Stimulated activated naive CD8-positive, alpha-beta T cell treated with anti-CD3 and anti-CD28 coated beads, Interleukin-15, amount 100 ng/mL, for 72 hours (primary cell): ENCODE results near the gene ZC3H15.
A peak's percentile ranks its signal among the peaks of the same experiment; 100 is the strongest.
"Not testable (repeated sequence)": the region's sequence is repeated elsewhere in the genome, so short reads cannot be mapped to it uniquely, and the experiment has no call there.

Experiments used
- ATAC-seq: fragments of 150-1000 bp; cut with Tn5 transposase; 2 replicates; pipeline ENCODE4 v1.10.0; 2021; ENCODE audit warnings: mild to moderate bottlenecking, moderate library complexity
- DNase-seq, 2 donors: peaks; one replicate each; pipeline ENCODE4 v3.0.0; 2021 to 2022
- H3K27ac Mint-ChIP-seq, 2 donors: one replicate each; pipeline ENCODE4 v1.8.0; 2022; ENCODE audit warnings: mild to moderate bottlenecking in 2 of 2, mixed read lengths in 2 of 2, moderate library complexity in 2 of 2
- H3K27me3 Mint-ChIP-seq: one replicate; pipeline ENCODE4 v1.8.0; 2022; ENCODE audit warnings: mixed read lengths
- H3K4me1 Mint-ChIP-seq: one replicate; pipeline ENCODE4 v1.8.0; 2022; ENCODE audit warnings: mild to moderate bottlenecking, mixed read lengths
- H3K4me3 Mint-ChIP-seq, 2 donors: one replicate each; pipeline ENCODE4 v1.8.0; 2022; ENCODE audit warnings: mild to moderate bottlenecking in 2 of 2, mixed read lengths in 2 of 2, moderate library complexity in 1 of 2
- H3K9me3 Mint-ChIP-seq, 2 donors: one replicate each; pipeline ENCODE4 v1.8.0; 2022; ENCODE audit warnings: mixed read lengths in 2 of 2

ZC3H15 gene

GRCh38 chr2:186485871-186486650, at the start of gene ZC3H15:
TSS of gene ZC3H15 (plus strand) at chr2:186486260. CDS start at chr2:186486383, 123 bp downstream.
- no peaks in the 10 kb centered on the region for H3K9me3 Mint-ChIP-seq
- peak within 1 kb of the TSS; percentile 93 to 95 for H3K4me3 Mint-ChIP-seq
- DNase-seq (peak; percentile 93 to 96), ATAC-seq (peak; percentile 94)
- H3K4me1 Mint-ChIP-seq = peaks cover 57% of the 10 kb centered on the region
- peak within 1 kb of the TSS; percentile 98 to 100 for H3K27ac Mint-ChIP-seq
- H3K27me3 Mint-ChIP-seq = no peaks in the 10 kb centered on the region

DNA sequence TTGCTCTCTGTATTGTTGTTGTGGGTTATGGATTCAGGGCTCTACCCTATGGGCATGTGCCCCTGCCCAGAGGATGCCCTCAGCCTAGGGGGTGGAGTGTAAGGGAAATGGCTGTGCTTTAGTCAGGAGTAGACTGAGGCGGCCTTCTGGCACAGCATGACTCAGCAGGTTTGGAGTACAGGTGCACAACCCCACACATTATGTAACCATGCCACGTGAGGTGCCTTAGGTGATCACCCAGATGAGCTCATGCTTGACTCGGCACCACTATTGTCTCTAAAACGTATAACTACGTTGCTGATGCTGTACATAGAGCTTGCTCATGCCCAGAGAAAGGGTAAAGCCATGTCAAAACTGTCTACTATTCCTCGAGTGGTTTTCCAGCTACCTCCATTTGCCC, 48.3 kb upstream of the ZC3H15 start:
- ATAC-seq = no peak
- Mint-ChIP-seq H3K27ac (no peak overlapping the region), H3K9me3 (peaks cover 6 to 33% of the 10 kb centered on the region in 2 donors), H3K27me3 (no peaks in the 10 kb centered on the region), H3K4me3 (no peak overlapping the region), H3K4me1 (no peaks in the 10 kb centered on the region)
- DNase-seq = no peak

- not testable (repeated sequence) for H3K4me3 Mint-ChIP-seq, ATAC-seq, H3K27me3 Mint-ChIP-seq, H3K27ac Mint-ChIP-seq, DNase-seq, H3K4me1 Mint-ChIP-seq
- peaks cover 6 to 33% of the 10 kb centered on the region in 2 donors for H3K9me3 Mint-ChIP-seq
Measured at GRCh38 chr2:186439673-186440095, 46.4 kb upstream of the ZC3H15 start.

- Mint-ChIP-seq H3K27me3 (no peaks in the 10 kb centered on the region), H3K4me1 (no peaks in the 10 kb centered on the region), H3K9me3 (peaks cover 6 to 33% of the 10 kb centered on the region in 2 donors), H3K27ac (no peak overlapping the region), H3K4me3 (no peak overlapping the region)
- no peak for DNase-seq
- ATAC-seq = no peak
Measured at GRCh38 chr2:186440506-186440905, 45.6 kb upstream of the ZC3H15 start.

GRCh38 chr2:186442885-186443284, 43.2 kb upstream of the ZC3H15 start:
- H3K9me3 Mint-ChIP-seq = peaks cover 6 to 25% of the 10 kb centered on the region in 2 donors
- no peaks in the 10 kb centered on the region for H3K27me3 Mint-ChIP-seq
- no peak for ATAC-seq
- no peak overlapping the region for H3K4me3 Mint-ChIP-seq
- no peak overlapping the region for H3K27ac Mint-ChIP-seq
- no peak for DNase-seq
- H3K4me1 Mint-ChIP-seq = no peaks in the 10 kb centered on the region

GRCh38 chr2:186443851-186444250, 42.2 kb upstream of the ZC3H15 start:
- H3K27ac Mint-ChIP-seq = no peak overlapping the region
- no peak for DNase-seq

DNA sequence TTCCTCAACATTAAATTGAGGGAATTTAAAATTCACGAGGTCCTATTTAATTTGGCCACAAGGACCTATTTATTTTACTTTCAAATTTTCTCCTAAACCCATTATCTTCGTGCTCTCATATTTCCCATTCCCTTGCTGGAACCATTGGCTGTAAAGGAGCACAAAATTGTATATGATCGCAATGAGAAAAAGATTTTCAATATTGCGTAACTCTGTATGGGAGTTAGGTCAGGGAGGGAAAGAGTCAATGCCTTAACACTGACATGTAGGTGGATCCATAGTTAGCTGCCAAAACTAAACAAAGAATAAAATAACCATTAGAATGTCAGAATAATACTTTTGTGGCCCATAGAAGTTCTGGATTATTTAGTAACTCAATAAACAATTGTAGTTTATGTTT, 40.6 kb upstream of the ZC3H15 start:
- Mint-ChIP-seq H3K9me3 (peaks cover 0 to 4% of the 10 kb centered on the region in 2 donors), H3K4me3 (no peak overlapping the region), H3K27me3 (no peaks in the 10 kb centered on the region), H3K27ac (no peak overlapping the region), H3K4me1 (no peaks in the 10 kb centered on the region)
- ATAC-seq (no peak), DNase-seq (no peak)

More at GRCh38 chr2:186443851-186444250, 42.2 kb upstream of the ZC3H15 start:
- Mint-ChIP-seq H3K4me3 (no peak overlapping the region), H3K9me3 (peaks cover 3 to 16% of the 10 kb centered on the region in 2 donors), H3K4me1 (no peaks in the 10 kb centered on the region), H3K27me3 (no peaks in the 10 kb centered on the region)
- ATAC-seq = no peak

DNA sequence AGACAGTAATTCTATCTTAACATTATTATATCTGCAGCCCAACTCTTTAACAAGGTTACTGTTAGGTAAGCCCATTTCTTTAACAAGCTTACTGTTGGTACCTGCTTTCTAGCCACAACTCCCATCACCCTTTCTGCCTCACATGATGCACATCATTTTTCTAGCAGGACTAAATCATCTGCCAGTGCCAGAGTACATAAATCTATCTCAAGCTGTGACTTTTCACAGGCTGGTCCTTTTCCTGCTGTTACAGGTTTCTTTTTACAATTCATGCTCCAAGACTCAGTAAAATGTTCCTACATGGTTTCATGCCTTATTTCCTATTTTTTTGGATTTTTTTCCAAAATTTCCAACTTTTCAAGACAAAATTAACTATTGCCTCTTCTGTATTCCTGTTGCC, 30.4 kb upstream of the ZC3H15 start:
- H3K4me3 Mint-ChIP-seq = no peak overlapping the region
- no peaks in the 10 kb centered on the region for H3K9me3 Mint-ChIP-seq
- H3K27ac Mint-ChIP-seq = no peak overlapping the region
- no peaks in the 10 kb centered on the region for H3K4me1 Mint-ChIP-seq
- DNase-seq (no peak), ATAC-seq (no peak)
- no peaks in the 10 kb centered on the region for H3K27me3 Mint-ChIP-seq

DNA sequence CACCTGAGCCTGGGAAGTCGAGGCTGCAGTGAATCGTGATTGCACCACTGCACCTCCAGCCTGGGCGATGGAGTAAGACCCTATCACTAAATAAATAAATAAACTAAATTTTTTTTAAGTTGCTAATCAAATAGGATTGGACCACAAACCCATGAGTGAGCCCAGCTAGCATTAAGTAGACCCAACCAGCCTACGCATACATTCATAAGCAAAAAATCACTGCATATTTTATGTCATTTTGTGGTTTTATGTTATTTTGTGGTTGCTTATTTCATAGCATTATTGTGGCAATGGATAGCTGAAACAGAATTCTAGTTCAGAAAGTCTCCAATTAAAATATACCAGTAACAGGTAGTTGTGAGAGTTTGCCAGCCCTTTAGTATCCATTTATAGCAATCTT, 29.1 kb upstream of the ZC3H15 start:
- H3K27me3 Mint-ChIP-seq = no peaks in the 10 kb centered on the region
- H3K9me3 Mint-ChIP-seq = no peaks in the 10 kb centered on the region
- ATAC-seq = no peak
- DNase-seq = no peak
- no peak overlapping the region for H3K4me3 Mint-ChIP-seq
- no peak overlapping the region for H3K27ac Mint-ChIP-seq
- H3K4me1 Mint-ChIP-seq = no peaks in the 10 kb centered on the region

GRCh38 chr2:186457908-186458307, 28.2 kb upstream of the ZC3H15 start:
- peaks cover 2% of the 10 kb centered on the region for H3K4me1 Mint-ChIP-seq
- no peak overlapping the region for H3K4me3 Mint-ChIP-seq
- no peaks in the 10 kb centered on the region for H3K27me3 Mint-ChIP-seq
- DNase-seq (no peak), ATAC-seq (no peak)
- no peaks in the 10 kb centered on the region for H3K9me3 Mint-ChIP-seq
- no peak overlapping the region for H3K27ac Mint-ChIP-seq

DNA sequence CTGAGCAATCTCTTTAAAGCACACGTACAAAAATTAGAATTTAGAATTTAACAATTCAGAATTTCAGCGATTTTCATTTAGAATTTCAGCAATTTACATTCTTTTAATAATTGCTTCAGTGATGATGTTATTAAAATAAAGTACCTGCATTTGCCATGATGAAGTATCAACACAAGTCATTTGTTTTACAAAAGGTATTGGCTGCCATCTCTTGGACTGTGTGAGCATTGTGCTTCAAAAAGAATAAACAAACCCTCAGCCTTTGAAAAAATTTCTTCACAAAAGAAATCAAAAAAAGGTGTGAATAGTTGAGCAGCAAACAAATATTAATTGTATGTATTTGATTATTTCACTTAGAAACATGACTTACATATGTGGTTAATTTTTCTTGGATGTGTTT, 27.1 kb upstream of the ZC3H15 start:
- ATAC-seq (no peak), DNase-seq (no peak)
- Mint-ChIP-seq H3K4me1 (peaks cover 7% of the 10 kb centered on the region), H3K4me3 (no peak overlapping the region), H3K9me3 (no peaks in the 10 kb centered on the region), H3K27ac (no peak overlapping the region), H3K27me3 (no peaks in the 10 kb centered on the region)

GRCh38 chr2:186460465-186460864, 25.6 kb upstream of the ZC3H15 start:
- ATAC-seq = no peak
- Mint-ChIP-seq H3K27ac (no peak overlapping the region), H3K9me3 (no peaks in the 10 kb centered on the region), H3K4me3 (no peak overlapping the region), H3K4me1 (peaks cover 7% of the 10 kb centered on the region), H3K27me3 (no peaks in the 10 kb centered on the region)
- no peak for DNase-seq

DNA sequence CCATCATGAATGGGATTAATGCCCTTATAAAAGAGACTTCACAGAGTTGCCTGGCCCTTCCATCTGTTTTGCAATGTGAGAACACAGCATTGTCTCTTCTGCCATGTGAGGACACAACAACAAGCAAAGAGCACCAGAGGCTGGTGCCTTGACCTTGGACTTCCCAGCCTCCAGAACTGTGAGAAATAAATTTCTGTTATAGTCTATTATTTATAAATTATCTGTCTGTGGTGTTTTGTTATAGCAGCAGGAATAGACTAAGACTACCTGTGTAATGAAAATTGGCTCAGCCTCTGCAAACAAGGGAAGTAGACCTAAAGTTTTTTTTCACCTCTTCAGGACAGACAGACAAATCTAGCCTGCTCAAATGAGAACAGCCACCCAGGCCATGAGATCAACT, 19.3 kb upstream of the ZC3H15 start:
- H3K27me3 Mint-ChIP-seq = no peaks in the 10 kb centered on the region
- DNase-seq (no peak), ATAC-seq (no peak)
- H3K4me3 Mint-ChIP-seq = no peak overlapping the region
- peaks cover 7% of the 10 kb centered on the region for H3K4me1 Mint-ChIP-seq
- H3K27ac Mint-ChIP-seq = no peak overlapping the region
- H3K9me3 Mint-ChIP-seq = peaks cover 0 to 13% of the 10 kb centered on the region in 2 donors

GRCh38 chr2:186467421-186467820, 18.6 kb upstream of the ZC3H15 start:
- H3K9me3 Mint-ChIP-seq = peaks cover 7 to 13% of the 10 kb centered on the region in 2 donors
- no peak for DNase-seq
- no peak overlapping the region for H3K4me3 Mint-ChIP-seq
- no peak for ATAC-seq
- peaks cover 7% of the 10 kb centered on the region for H3K4me1 Mint-ChIP-seq
- no peaks in the 10 kb centered on the region for H3K27me3 Mint-ChIP-seq
- H3K27ac Mint-ChIP-seq = no peak overlapping the region

DNA sequence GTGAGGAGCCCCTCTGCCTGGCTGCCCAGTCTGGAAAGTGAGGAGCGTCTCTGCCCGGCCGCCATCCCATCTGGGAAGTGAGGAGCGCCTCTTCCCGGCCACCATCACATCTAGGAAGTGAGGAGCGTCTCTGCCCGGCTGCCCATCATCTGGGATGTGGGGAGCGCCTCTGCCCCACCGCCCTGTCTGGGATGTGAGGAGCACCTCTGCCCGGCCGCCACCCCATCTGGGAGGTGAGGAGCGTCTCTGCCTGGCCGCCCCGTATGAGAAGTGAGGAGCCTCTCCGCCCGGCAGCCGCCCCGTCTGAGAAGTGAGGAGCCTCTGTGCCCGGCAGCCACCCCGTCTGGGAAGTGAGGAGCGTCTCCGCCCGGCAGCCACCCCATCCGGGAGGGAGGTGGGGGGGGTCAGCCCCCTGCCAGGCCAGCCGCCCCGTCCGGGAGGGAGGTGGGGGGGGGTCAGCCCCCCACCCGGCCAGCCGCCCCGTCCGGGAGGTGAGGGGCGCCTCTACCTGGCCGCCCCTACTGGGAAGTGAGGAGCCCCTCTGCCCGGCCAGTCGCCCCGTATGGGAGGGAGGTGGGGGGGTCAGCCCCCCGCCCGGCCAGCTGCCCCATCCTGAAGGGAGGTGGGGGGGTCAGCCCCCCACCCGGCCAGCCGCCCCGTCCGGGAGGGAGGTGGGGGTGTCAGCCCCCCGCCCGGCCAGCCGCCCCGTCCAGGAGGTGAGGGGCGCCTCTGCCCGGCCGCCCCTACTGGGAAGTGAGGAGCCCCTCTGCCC, 13.2 kb upstream of the ZC3H15 start:
- H3K27me3 Mint-ChIP-seq, H3K4me3 Mint-ChIP-seq, DNase-seq, H3K27ac Mint-ChIP-seq, H3K4me1 Mint-ChIP-seq: not testable (repeated sequence)
- H3K9me3 Mint-ChIP-seq = peaks cover 8 to 12% of the 10 kb centered on the region in 2 donors
- ATAC-seq = peak; percentile 52

DNA sequence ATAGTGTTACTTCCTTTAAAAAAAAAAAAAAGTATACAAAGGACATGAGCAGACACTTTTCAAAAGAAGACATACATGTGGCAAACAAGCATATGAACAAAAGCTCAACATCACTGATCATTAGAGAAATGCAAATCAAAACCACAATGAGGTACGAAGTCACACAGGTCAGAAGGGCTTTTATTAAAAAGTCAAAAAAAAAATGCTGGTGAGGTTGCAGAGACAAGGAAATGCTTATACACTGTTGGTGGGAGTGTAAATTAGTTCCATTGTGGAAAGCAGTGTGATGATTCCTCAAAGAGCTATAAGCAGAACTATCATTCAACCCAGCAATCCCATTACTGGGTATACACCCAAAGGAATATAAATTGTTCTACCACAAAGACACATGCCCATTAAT, 11.8 kb upstream of the ZC3H15 start:
- H3K4me1 Mint-ChIP-seq, H3K27ac Mint-ChIP-seq, ATAC-seq, H3K4me3 Mint-ChIP-seq, DNase-seq, H3K27me3 Mint-ChIP-seq, H3K9me3 Mint-ChIP-seq: not testable (repeated sequence)
